ENCODE measurements around the gene FAM110D.

FAM110D gene

DNA sequence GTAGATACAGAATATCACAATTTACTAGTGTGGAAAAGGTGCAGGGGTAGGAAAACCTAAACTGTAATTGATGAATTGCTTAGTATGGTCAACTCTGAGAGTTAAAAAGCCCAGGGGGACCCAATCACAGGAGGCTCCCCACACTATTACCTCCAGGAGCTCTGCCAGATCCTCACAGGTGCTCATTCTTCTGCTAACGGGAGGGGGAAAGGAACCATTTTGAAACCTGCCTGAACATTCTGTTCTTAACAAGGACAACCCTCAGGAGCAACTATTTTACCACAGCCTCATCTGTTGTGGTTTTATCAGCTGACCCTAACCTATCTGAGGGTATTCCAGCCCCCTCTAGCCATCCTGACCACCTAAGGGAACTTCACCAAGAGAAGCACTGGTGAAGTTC is 28.2 kb upstream of the FAM110D start:
- DNase-seq = no peak

DNA sequence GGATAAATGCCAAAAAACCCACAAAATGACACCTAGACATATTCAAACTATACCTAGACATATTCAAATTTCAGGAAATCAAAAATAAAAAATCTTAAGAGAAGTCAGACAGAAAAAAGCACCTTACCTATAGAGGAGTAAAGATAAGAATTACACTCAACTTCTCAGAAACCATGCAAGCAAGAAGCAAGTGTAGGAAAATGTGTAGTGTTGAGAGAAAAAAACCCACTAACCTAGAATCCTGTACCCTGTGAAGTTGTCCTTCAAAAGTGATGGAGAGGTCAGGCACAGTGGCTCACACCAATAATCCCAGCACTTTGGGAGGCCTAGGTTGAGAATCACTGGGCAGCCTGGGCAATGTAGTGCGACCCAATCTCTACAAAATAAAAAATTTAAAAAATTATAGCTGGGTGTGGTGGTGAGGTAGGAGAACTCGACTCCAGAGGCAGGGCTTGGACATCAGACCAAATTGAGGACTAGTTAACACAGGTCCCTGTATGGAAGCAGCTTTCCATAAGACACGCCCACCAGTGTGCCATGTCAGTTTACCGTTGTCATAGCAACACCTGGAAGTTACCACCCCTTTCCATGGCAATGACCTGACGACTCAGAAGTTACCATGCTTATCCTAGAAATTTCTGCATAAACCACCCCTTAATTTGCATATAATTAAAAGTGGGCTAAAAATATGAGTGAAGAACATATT is 26.6 kb upstream of the FAM110D start:
- no peak for DNase-seq

DNA sequence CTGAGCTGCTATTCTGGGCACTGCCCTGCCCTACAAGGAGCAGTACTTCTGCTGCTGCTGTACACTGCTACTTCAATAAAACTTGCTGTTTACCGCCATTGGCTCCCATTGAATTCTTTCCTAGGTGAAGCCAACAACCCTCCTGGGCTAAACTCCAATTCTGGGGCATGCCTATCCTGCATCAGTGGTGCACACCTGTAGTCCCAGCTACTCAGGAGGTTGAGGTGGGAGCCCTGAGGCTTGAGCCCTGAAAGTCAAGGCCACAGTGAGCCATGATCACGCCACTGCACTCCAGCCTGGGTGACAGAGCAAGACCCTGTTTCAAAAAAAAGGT is 26.1 kb upstream of the FAM110D start:
- DNase-seq = no peak

DNA sequence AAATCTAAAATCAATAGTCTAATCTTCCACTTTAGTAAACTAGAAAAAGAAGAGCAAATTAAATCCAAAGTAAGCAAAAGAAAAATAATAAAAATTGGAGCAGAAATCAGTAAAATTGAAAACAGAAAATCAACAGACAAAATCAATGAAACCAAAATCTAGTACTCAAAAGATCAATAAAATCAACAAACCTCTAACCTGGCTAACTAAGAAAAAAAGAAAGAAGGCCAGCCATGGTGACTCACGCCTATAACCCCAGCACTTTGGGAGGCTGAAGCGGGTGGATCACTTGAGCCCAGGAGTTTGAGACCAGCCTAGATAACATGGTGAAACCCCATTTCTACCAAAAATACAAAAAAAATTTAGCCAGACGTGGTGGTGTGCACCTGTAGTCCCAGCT is 24.4 kb upstream of the FAM110D start:
- no peak for DNase-seq

DNA sequence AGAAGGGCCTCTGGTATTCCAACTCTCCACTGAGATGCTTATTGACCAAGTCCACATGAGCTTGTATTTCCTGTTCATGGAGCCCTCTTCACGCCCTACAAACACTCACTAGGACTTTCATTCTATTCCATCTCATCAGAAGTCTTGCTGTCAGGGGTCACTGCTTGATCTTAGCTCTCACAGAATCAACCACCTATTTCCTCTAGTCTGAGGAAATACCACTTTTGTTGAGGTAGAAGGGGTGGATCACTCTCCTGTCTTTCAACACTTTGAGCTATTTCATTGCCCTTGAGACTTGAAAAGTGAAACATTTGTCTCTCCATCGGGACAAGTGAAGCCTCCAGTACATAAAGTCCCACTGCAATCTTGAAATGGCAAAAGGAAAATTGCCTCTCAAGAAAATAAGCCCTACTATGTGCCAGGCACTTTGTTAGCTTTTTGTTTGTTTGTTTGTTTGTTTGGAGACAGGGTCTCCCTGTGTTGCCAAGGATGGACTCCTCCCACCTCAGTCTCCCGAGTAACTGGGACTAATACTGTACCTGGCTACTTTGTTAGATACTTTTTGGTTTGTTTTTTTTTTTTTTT is 19.8 kb upstream of the FAM110D start:
- DNase-seq = no peak

DNA sequence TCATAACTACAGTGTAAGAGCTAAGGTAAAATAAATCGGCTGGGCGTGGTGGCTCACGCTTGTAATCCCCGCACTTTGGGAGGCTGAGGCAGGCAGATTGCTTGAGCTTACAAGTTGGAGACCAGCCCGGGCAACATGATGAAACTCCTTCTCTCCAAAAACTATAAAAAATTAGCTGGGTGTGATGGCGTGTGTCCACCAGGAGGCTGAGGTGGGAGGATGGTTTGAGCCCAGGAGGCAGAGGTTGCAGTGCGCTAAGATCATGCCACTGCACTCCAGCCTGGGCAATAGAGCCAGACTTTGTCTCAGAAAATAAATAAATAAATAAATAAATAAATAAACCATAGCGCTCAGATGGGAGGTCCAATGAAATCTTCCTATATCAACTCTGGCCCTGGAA is 16.7 kb upstream of the FAM110D start:
- DNase-seq = no peak

DNA sequence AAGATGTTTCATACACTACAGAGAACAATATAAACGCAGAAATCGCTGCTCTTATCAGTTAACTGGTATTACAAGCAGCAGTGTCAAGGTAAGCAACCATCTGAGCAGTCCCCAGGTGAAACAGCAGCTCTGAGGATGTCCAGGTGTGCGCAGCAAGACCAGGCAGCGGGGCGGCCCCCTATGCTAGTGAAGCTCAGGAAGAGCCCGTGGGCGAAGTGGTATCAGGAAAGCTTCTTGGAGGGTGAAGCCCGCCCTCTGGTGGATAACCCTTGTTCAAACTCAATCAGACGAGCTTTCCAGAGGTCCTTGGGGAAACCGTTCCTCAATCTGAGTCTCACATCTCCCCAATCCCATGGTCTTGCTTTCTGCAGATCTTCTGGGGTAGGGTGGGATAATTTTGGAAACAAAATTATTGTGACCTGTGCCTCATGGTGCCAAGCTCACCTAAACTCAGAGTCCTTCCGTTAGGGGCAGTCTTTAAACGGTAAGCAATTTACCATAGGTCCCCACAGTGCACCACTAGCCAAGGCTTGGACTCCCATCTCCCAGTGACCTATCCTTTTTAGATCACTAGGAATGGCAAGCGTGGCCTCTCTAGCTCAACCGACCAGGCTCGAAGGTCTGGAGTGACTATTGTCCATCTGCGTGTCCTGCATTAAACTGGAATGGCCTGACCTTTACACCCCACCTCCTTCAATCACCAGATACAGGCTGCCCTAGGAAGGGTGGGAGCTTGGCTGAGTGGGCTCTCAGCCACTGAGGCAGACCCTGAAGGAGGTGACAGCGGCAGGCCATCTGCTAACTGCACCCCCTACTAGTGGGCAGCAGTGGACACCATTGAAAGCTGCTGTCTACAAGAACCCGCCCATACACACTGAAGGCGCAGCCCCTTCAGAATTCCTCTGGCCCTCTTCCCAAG is 13.6 kb upstream of the FAM110D start:
- DNase-seq = peak; percentile 56

DNA sequence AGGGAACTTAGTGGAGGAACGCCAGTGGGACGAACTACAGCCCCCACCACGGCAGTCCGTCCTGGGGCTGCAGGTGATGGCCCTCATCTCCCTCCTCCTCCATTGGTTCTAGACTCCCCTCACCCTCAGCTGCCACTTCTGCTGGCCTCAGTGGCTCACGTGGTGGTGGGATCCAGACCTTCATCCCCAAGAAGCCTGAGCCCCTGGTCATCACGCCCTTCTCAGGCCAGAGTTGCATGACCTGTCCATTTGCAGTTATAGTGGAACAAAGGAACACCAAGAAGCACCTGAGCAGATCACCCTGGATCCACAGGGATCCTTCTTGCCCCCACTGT is 13.0 kb upstream of the FAM110D start:
- DNase-seq = no peak

DNA sequence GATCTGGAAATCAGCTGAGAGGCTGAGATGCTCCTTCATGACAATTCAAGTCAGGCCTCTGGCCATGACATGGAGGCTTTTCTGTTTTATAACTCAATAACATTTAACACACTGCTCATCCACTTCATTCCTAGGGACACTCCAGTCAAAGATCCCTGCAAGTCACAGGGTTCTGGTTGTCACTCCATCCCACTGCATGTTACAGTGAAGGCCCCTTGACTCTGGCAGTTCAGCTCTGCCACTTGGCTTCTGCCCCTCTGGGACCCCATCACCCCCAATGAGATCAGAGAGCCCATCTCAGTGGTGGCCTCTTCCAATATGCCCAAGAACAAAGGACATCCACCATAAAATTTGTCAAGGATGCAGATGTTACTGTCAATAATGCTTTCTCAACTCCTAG is 10.0 kb upstream of the FAM110D start:
- no peak for DNase-seq

DNA sequence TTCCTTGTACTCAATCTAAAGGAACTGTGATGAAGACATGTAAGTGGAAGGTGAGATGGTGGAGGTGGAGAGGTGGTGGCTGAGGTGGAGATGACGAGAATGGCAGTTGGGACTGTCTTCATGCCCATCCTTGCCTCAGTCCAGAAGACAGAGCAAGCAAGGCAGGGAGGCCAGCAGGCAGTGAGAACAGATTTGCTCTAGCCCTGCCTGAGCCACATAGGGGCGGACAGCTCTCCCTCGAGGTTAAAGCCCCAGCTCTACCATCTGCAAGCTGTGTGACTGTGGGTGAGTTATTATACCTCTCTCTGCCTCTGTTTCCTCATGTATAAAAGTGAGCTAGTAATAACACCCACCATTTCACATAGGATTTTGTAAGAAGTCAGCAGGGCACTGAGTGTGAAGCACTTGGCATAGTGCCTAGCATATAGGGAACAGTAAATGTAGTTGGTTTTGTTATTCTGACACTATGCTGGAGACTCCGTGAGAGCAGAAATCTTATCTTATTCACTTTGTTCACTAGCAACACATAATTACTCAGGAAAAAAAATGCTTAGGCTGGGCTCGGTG is 4.8 kb upstream of the FAM110D start:
- no peak for DNase-seq

DNA sequence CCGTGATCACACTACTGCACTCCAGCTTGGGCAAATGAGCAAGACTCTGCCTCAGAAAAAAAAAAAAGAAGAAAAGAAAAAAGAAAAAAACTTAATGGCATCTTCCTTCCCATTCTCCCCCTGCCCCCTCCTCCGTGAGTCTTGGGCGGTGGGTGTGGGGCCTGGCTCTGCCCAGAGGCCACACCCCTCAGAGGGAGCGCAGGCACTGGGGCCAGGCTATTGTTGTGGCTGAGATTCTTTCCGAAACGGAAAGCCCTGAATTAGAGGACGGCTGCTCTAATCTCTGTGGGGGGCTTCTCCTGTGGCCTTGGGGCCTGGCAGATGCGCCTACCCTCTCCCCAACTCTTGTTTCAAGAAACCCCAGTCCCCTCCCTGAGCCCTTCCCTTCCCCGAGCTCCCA is 4.1 kb upstream of the FAM110D start:
- no peak for DNase-seq

DNA sequence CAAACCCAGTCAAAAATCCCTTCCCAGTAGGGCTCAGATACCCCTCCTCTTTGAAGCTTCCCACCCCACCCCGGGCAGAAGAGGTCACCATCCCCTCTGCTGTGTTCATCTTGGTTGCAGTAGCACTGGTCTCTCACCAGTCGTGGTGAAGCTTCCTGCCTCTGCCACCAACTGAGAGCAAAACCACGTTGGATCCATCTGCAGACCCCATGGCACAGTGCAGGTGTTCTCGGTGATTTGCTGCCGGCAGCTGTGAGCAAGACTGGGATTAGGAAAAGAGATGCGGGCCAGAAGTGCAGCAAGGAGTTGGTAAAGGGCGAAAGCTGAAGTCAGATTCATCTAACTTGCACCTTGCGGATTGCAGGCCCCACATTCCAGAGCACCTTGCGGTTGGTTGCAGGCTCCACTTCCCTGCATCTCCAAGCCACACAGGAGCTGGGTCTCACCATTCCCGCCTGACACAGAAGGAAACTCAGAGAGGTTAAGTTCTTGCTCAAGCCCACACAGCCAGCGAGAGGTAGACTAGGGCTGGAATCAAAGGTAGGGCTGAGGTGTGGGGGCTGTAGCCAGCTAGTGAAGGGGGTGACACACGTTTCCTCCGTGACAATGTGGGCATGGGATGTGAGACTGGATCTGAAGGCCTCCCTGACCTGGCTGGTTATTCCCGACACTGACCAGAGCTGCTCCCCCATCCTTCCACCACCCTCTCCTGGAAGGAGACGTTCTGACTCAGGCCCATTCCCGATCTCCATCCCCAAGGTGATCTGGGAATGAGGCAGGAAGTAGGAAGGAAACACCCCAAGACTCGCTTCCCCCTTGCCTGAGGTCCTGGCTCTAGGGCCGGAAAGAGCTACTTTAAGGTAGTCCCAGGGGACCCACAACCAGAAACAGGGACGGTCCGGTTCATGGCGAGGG is 3.3 kb upstream of the FAM110D start:
- no peak for DNase-seq

DNA sequence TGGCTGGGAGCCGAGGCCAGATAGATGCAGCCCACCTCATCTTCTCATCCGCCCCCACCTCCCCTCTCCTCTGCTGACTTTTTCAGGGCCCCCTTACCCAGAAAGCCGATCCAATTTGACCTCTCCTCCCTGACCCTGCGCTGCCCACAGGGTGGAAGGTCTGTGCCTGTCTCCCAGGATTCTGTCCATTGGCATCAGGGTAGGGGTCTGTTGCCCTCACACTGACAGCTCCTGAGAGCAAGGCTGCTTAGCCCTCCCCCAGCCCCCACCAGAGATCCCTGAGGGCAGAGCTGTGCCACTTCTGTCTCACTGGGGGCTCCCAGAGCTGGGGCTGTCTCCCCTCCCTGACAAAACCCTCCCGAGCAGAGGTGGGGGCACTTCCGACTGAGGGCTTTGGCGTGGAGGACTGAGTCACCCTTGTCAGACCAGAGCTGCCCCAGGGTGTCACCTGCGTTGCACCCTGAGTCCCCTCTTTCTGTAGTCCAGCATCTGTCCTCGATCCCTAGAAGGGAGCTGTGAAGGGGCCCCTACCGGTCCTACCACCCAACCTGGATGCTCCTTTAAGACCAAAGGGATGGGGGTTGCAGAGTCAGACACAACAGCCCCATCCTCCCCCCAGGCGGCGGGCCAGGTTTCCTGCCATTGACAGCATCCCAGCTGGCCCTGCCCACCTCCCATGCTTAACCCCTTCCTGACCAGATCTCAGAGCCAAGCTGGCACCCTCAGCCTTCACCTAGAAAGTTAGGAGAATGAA is 2.4 kb upstream of the FAM110D start:
- no peak for DNase-seq

DNA sequence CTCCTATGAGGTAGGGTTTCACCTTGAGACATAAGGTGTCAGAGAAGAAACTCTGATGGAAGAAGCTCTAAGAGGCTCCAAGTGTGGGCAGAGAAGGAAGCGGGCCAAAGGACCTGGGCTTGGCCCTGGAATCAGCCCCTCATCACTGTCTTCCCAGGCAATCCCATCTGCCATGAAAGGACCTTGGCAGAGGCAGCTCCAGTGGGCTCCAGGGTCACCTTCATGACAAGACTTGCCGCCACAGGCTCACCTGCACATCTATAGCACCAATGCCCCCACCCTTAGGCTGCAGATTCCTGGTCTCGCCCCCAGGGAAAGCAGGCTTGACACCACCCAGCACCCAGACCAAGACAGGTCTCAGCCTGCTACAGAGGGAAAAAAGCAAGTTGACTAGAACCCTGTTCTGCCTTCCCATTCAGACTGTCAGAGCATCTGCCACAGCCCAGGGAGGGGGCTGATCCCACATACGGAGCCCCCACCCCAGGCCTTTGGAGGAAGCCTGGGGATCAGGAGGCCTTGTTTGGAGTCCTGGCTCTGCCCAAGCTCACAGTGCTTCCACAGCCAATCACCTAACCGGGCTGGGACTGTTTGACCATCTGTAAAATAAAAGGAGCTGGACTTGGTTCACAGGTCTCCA is 490 bp upstream of the FAM110D start:
- no peak for DNase-seq

DNA sequence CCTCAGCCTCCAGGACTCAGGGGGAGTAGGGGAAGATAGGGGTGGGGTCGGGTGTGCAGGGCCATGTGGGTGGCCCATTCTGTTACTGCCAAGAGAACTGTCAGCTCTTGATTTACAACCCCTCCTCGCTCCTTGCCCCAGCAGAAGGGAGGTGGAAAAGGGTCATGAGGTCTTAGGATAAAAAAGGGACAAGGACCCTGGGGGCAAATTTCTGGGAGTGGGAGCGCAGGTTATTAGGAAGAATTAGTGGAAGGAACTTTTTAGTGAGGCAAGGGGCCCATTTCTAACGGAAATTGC is 812 bp downstream of the FAM110D start:
- no peak for DNase-seq

DNA sequence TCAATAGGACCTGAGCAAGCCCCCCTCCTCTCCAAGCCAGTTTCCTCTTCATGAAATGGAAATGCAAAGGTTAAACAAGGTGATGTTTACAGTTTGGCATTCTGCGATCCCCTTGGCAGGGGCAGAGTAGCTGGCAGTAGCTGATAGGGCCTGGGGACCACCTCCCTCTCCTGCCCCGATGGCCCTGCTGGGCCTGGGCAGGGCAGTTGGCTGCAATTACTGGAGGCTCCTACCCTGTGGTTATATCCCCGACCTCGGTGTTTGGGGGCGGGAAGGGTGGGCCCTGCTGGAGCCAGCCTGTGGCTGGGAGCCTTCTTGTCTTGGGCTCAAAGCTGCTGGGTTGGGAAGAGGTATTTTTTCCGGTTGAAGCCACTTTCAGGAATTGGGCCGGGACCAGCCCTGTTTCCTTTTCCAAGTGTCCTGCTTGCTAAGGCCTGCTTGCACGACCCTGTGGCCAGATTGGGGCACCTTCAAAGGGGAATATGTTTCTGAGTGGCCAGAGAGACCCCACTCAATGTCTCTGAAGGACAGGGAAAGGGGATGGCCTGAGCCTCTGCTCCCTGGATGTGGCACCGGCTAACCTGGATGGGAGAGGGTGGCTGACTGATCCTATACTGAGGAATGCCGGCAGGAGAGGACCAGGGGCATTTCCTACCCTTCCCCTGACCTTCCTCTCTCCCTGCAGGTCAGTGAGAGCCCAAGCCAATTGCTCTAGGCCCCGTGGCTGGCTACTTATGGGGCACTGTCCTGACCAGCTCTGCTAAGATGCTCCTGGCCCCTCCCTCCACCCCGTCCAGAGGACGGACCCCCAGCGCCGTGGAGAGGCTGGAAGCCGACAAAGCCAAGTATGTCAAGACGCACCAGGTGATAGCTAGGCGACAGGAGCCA is 1.9 kb downstream of the FAM110D start:
- DNase-seq = no peak

DNA sequence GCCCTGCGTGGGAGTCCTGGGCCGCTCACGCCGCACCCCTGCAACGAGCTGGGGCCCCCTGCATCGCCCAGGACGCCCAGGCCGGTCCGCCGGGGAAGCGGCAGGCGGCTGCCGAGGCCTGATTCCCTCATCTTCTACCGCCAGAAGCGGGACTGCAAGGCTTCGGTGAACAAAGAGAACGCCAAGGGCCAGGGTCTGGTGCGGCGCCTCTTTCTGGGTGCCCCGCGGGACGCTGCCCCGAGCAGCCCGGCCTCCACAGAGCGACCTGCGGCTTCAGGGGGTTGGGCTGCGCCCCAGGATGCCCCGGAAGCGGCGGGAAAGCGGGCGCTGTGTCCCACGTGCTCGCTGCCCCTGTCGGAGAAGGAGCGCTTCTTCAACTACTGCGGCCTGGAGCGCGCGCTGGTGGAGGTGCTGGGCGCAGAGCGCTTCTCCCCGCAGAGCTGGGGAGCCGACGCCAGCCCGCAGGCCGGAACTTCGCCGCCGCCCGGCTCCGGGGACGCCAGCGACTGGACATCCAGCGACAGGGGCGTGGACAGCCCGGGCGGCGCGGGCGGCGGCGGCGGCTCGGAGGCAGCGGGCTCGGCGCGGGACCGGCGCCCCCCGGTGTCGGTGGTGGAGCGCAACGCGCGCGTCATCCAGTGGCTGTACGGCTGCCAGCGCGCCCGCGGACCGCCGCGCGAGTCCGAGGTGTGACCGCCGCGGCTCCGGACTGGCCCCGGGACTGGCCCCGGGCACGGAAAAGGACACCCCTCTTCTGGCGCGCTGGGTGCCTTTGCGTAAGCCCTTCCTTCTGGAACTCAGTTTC is 2.7 kb downstream of the FAM110D start:
- DNase-seq = no peak

DNA sequence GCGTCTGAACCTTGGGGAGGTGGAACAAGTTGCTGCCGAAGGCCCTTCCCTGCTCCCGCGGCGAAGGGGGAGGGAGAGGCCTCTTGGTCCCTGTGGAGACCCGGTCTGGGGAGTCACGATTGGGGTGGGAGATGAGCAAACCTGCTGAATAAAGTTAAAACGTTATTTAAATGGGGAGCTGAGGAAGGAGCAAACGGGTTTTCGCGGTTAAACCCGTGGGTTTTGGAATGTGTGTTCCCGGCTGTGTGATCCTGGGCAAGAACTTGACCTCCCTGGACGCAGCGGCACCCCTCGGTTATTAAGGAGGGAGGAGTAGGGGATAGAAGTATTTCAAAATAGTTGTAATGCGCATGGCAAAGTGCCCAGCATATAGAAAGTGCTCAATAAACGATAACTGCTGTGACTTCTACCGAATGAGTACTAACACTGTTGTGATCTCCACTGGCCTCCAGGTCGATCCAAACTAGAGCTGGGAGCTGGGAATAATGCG is 3.4 kb downstream of the FAM110D start:
- no peak for DNase-seq

DNA sequence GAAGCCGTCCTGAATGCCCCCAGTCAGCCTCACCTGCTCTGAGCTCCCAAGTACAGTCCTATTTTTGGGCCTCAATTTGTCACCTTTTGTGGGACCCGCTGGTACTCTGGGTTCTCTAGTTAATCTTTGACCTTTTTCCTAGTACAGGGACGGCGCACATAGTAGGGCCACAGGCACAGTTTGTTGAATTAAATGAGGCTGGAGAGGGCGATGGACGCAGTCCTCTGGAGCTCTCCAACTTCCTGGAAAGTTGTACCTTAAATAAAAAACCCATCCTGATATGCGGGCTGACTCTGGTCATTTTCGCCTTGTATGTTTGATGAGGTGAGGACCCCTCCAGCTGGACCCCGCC is 4.8 kb downstream of the FAM110D start:
- no peak for DNase-seq
